IMR-90 (cell line): ENCODE measurements around the gene ADAM17. TPM values are rescaled to one million over a fixed set of nuclear protein-coding genes. Genes with fewer than 3 reads are reported as not detected.

Experiments
- ATAC-seq: fragments of 200-7000 bp; cut with Tn5 transposase; 2 replicates; pipeline ENCODE4 v1.9.1; 2020; ENCODE audit warnings: low read depth, mild to moderate bottlenecking, moderate library complexity
- BruUV-seq: library from RNA; stranded (reverse); fragments of 400-500 nt; replicated peaks from 2 replicates; lab custom pipeline; 2021; lab: Mats Ljungman, UMichigan
- CTCF ChIA-PET: fragments of 300-600 bp; formaldehyde crosslinking; extraction: SDS; loops from one replicate; lab custom pipeline; 2021; ENCODE audit warnings: antibody characterized with exemption; lab: Yijun Ruan, JAX
- POLR2A ChIA-PET: fragments of 300-600 bp; sonication (Branson Sonifier 250); formaldehyde crosslinking; loops from one replicate; lab custom pipeline; 2022; ENCODE audit warnings: antibody characterized with exemption; ENCODE audit not compliant: unreplicated experiment; lab: Charles Lee
- DNase-seq: peaks from one replicate; pipeline ENCODE4 v3.0.0; 2013
- H2AFZ ChIP-seq: replicated peaks from 2 replicates; pipeline ENCODE3; 2013; ENCODE audit warnings: low read length, mild to moderate bottlenecking; ENCODE audit not compliant: poor library complexity
- H2AK5ac ChIP-seq: 2 replicates; pipeline ENCODE4 v1.6.1; 2013; ENCODE audit warnings: low read depth, low read length, inconsistent platforms
- H2AK9ac ChIP-seq: replicated peaks from 2 replicates; pipeline ENCODE3; 2013; ENCODE audit warnings: mild to moderate bottlenecking, low read depth, low read length, moderate library complexity; ENCODE audit not compliant: poor library complexity
- H2BK120ac ChIP-seq: 2 replicates; pipeline ENCODE4 v1.6.1; 2013; ENCODE audit warnings: low read depth, low read length, inconsistent platforms
- H2BK15ac ChIP-seq: 3 replicates; pipeline ENCODE4 v1.6.1; 2013; ENCODE audit warnings: low read depth, low read length, inconsistent platforms
- H2BK20ac ChIP-seq: 2 replicates; pipeline ENCODE4 v1.6.1; 2013; ENCODE audit warnings: low read depth, mild to moderate bottlenecking, inconsistent platforms, low read length, moderate library complexity
- H2BK5ac ChIP-seq: 2 replicates; pipeline ENCODE4 v1.6.1; 2013; ENCODE audit warnings: mild to moderate bottlenecking, low read depth, low read length, inconsistent platforms; ENCODE audit not compliant: poor library complexity, severe bottlenecking
- H3K14ac ChIP-seq: replicated peaks from 2 replicates; pipeline ENCODE4 v1.6.1; 2013; ENCODE audit warnings: low read depth, low read length, inconsistent platforms
- H3K18ac ChIP-seq: 2 replicates; pipeline ENCODE4 v1.6.1; 2013; ENCODE audit warnings: low read depth, low read length, control low read depth
- H3K23ac ChIP-seq: 2 replicates; pipeline ENCODE4 v1.6.1; 2013; ENCODE audit warnings: low read depth, low read length, inconsistent platforms
- H3K27ac ChIP-seq: 2 replicates; pipeline ENCODE4 v1.5.1; 2013; ENCODE audit warnings: mild to moderate bottlenecking, control low read depth, low read length; ENCODE audit not compliant: insufficient read depth
- H3K27me3 ChIP-seq: 2 replicates; pipeline ENCODE4 v1.6.1; 2013; ENCODE audit warnings: low read length; ENCODE audit not compliant: control insufficient read depth, insufficient read depth
- H3K36me3 ChIP-seq: 2 replicates; pipeline ENCODE4 v1.6.1; 2013; ENCODE audit warnings: low read length, mixed read lengths; ENCODE audit not compliant: control insufficient read depth, insufficient read depth
- H3K4ac ChIP-seq: 2 replicates; pipeline ENCODE4 v1.6.1; 2013; ENCODE audit warnings: low read depth, low read length, inconsistent platforms
- H3K4me1 ChIP-seq: 2 replicates; pipeline ENCODE4 v1.6.1; 2013; ENCODE audit warnings: low read length, mixed read lengths; ENCODE audit not compliant: control insufficient read depth, insufficient read depth
- H3K4me2 ChIP-seq: 2 replicates; pipeline ENCODE4 v1.6.1; 2013; ENCODE audit warnings: low read depth, mild to moderate bottlenecking, control low read depth, low read length, moderate library complexity
- H3K4me3 ChIP-seq: 2 replicates; pipeline ENCODE4 v1.5.1; 2013; ENCODE audit warnings: low read depth, mild to moderate bottlenecking, control low read depth, low read length, moderate library complexity; ENCODE audit not compliant: insufficient read depth
- H3K56ac ChIP-seq: 2 replicates; pipeline ENCODE4 v1.6.1; 2013; ENCODE audit warnings: low read length, inconsistent platforms; ENCODE audit not compliant: insufficient read depth; ENCODE audit errors: extremely low read depth
- H3K79me1 ChIP-seq, 2 experiments: 2 replicates each; pipeline ENCODE4 v1.6.1; 2013; ENCODE audit warnings: low read length in 2 of 2, inconsistent platforms in 1 of 2, low read depth in 1 of 2
- H3K9ac ChIP-seq: 2 replicates; pipeline ENCODE4 v1.6.1; 2013; ENCODE audit warnings: low read depth, low read length, control low read depth
- H3K9me1 ChIP-seq: 2 replicates; pipeline ENCODE4 v1.6.1; 2013; ENCODE audit warnings: low read length, inconsistent platforms; ENCODE audit not compliant: insufficient read depth
- H3K9me3 ChIP-seq: 2 replicates; pipeline ENCODE4 v1.6.1; 2013; ENCODE audit warnings: low read length; ENCODE audit not compliant: control insufficient read depth, insufficient read depth
- H4K20me1 ChIP-seq: 2 replicates; pipeline ENCODE4 v1.6.1; 2013; ENCODE audit warnings: low read length, inconsistent platforms; ENCODE audit not compliant: insufficient read depth
- H4K5ac ChIP-seq: 2 replicates; pipeline ENCODE4 v1.6.1; 2013; ENCODE audit warnings: mild to moderate bottlenecking, low read depth, low read length, control low read depth
- H4K8ac ChIP-seq, 2 experiments: 2 replicates each; pipeline ENCODE4 v1.6.1; 2013; ENCODE audit warnings: low read depth in 2 of 2, low read length in 2 of 2, control low read depth in 1 of 2, inconsistent platforms in 1 of 2
- H4K91ac ChIP-seq: 2 replicates; pipeline ENCODE4 v1.6.1; 2013; ENCODE audit warnings: low read depth, low read length, inconsistent platforms; ENCODE audit not compliant: insufficient read depth
- CEBPB ChIP-seq: IDR thresholded peaks from 2 replicates; pipeline ENCODE4 v1.6.1; 2012; ENCODE audit warnings: low read depth, low read length, improper control_type of control experiment
- ELK1 ChIP-seq: fragments of 150-350 bp; IDR thresholded peaks from 2 replicates; pipeline ENCODE4 v1.6.1; 2016; ENCODE audit warnings: low read depth, mild to moderate bottlenecking, low read length, moderate library complexity, borderline replicate concordance
- FOS ChIP-seq: fragments of 150-350 bp; IDR thresholded peaks from 2 replicates; pipeline ENCODE4 v1.6.1; 2016; ENCODE audit warnings: low read depth, low read length
- WGBS, 2 experiments: methylation state at CpG; one replicate each; pipeline versions ENCODE4 v1.1.5 to v1.1.7; 2013; ENCODE audit warnings: missing lambda C conversion rate in 2 of 2; ENCODE audit not compliant: insufficient read length in 1 of 2; ENCODE audit errors: extremely low coverage in 2 of 2; 5-methylcytosine and 5-hydroxymethylcytosine counted together
- dilution Hi-C: fragments of 300-500 bp; cut with HindIII; formaldehyde crosslinking; loops from one replicate; pipeline ENCODE4 v1.14.3; 2018; ENCODE audit warnings: low sequenced_read_pairs; ENCODE audit not compliant: unreplicated experiment
- in situ Hi-C: fragments of 300-500 bp; cut with MboI; formaldehyde crosslinking; loops from 3 replicates; pipeline ENCODE4 v1.14.3; 2019; ENCODE audit warnings: low sequenced_read_pairs, inconsistent platforms, mixed read lengths
- intact Hi-C: fragments of 100-400 bp; cut with micrococcal nuclease; formaldehyde crosslinking; loops from 2 replicates; pipeline ENCODE4 v1.10.0; 2022
- polyA plus RNA-seq, 3 experiments: library from polyadenylated mRNA; depleted of rRNA; stranded (reverse); fragments of >200 nt; gene quantifications; 2 replicates each; pipeline ENCODE4 v1.2.3, GENCODE V29; 2012; ENCODE audit warnings: low replicate concordance in 1 of 3
- total RNA-seq: library from RNA; depleted of rRNA; stranded (reverse); fragments of >200 nt; gene quantifications from 2 replicates; pipeline ENCODE4 v1.2.3, GENCODE V29; 2012

Gene ADAM17
- total and polyA plus RNA-seq, 2 of the 4 experiments (the other 2 are of a cell fraction), result 9.6 to 34.4 TPM

- ChIA-PET CTCF (interaction anchor here (0.8 kb wide), 1 partner anchor 10 kb away, joined by 3 read pairs; no protein-coding TSS in a partner anchor), POLR2A (no interaction called here)
- dilution Hi-C loops (no loop called here), in situ Hi-C loops (no loop called here), intact Hi-C loops (no loop called here)
- peak overlapping the region; percentile 49; the same call in 1 of the 2 replicates for H3K4ac ChIP-seq
- H3K27ac ChIP-seq, result peak overlapping the region; percentile 100; the same call in 1 of the 2 replicates
- BruUV-seq, result no TSS peak
- peaks cover 13% of the 10 kb centered on the region; the same call in 1 of the 2 replicates for H4K20me1 ChIP-seq
- no peak overlapping the region for H4K91ac ChIP-seq
- peak overlapping the region; percentile 4; the same call in 1 of the 2 replicates for H2BK120ac ChIP-seq
- peaks cover 7% of the 10 kb centered on the region; the same call in 1 of the 2 replicates for H3K9me1 ChIP-seq
- H3K9me3 ChIP-seq, result no peaks in the 10 kb centered on the region
- no peak overlapping the region for H4K5ac ChIP-seq
- H2AFZ ChIP-seq, result no peak overlapping the region
- H3K14ac ChIP-seq, result no peak overlapping the region
- H3K4me1 ChIP-seq, result peaks cover 11% of the 10 kb centered on the region
- ATAC-seq, result peak; percentile 86
- no peak overlapping the region for H2AK9ac ChIP-seq
- H3K9ac ChIP-seq, result no peak overlapping the region
- H3K36me3 ChIP-seq, result peaks cover 18% of the 10 kb centered on the region
- H3K18ac ChIP-seq, result peak overlapping the region; percentile 100
- peak overlapping the region; percentile 18; the same call in 1 of the 2 replicates for H3K4me2 ChIP-seq
- H3K23ac ChIP-seq, result no peak overlapping the region
- H3K56ac ChIP-seq, result no peak overlapping the region
- no peak for TF ChIP-seq ELK1
- 0 out of 2 replicates have a peak, but pooled peaks have one; percentile 9 for TF ChIP-seq FOS
- peak; percentile 87 for TF ChIP-seq CEBPB
- peak overlapping the region; percentile 100 for H2BK5ac ChIP-seq
- no peak overlapping the region for H3K4me3 ChIP-seq
- no CpG with 5 or more reads among the region's 1 CpG for WGBS, 2 experiments
- H4K8ac ChIP-seq, result peak overlapping the region; percentile 82 to 100; a peak in 3 of 4 replicates
- no peak overlapping the region for H2BK15ac ChIP-seq
- no peaks in the 10 kb centered on the region for H3K27me3 ChIP-seq
- H2BK20ac ChIP-seq, result peak overlapping the region; percentile 30; the same call in 1 of the 2 replicates
- peak; percentile 82 for DNase-seq
- no peak overlapping the region for H2AK5ac ChIP-seq
- peaks cover 4 to 6% of the 10 kb centered on the region in 2 experiments; a peak in 3 of 4 replicates for H3K79me1 ChIP-seq
Measured at GRCh38 chr2:9440058-9440727, 115.4 kb downstream of the ADAM17 start.
